ENCODE measurements around the gene ARL4D.

- TF ChIP-seq CTCF (IDR thresholded peaks at IDR 0.05; ENCODE audit: insufficient read depth, low read depth, low read length), result no peak
- no peak for TF ChIP-seq EZH2 (IDR thresholded peaks at IDR 0.05; ENCODE audit: insufficient read depth, low read length)
These were observed 20.0 kb upstream of the ARL4D start for GRCh38 chr17:43378766-43379165.
